HG02870 (cell line): ENCODE data around the gene WFIKKN2.

Experiments used
- ATAC-seq: cut with Tn5 transposase; IDR thresholded peaks from one replicate; pipeline ENCODE4 v1.9.1; 2021; ENCODE audit warnings: mild to moderate bottlenecking, moderate library complexity; ENCODE audit not compliant: unreplicated experiment

Gene WFIKKN2

GRCh38 chr17:50833510-50834428 lies 1.6 kb upstream of the WFIKKN2 start:
- ATAC-seq: no peak

- ATAC-seq: no peak
Observed at GRCh38 chr17:50834429-50835300, 721 bp upstream of the WFIKKN2 start.

GRCh38 chr17:50836826-50837225 lies 1.4 kb downstream of the WFIKKN2 start:
- no peak for ATAC-seq

- no peak for ATAC-seq
Observed at GRCh38 chr17:50837286-50837979, 2.0 kb downstream of the WFIKKN2 start.

- ATAC-seq: no peak
Observed at GRCh38 chr17:50837980-50838954, 2.9 kb downstream of the WFIKKN2 start.

GRCh38 chr17:50839591-50840310 lies 4.4 kb downstream of the WFIKKN2 start:
- no peak for ATAC-seq

GRCh38 chr17:50840311-50840851 lies 5.0 kb downstream of the WFIKKN2 start:
- no peak for ATAC-seq

- no peak for ATAC-seq
Observed at GRCh38 chr17:50841277-50841948, 6.0 kb downstream of the WFIKKN2 start.

GRCh38 chr17:50841949-50842354 lies 6.6 kb downstream of the WFIKKN2 start:
- no peak for ATAC-seq

GRCh38 chr17:50842506-50843149 lies 7.2 kb downstream of the WFIKKN2 start:
- ATAC-seq: no peak

- ATAC-seq: no peak
Observed at GRCh38 chr17:50843150-50843905, 7.9 kb downstream of the WFIKKN2 start.

GRCh38 chr17:50844117-50844700 lies 8.8 kb downstream of the WFIKKN2 start:
- no peak for ATAC-seq

- no peak for ATAC-seq
Observed at GRCh38 chr17:50845240-50846147, 10.1 kb downstream of the WFIKKN2 start.

GRCh38 chr17:50847566-50847965 lies 12.2 kb downstream of the WFIKKN2 start:
- ATAC-seq: no peak

- ATAC-seq: no peak
Observed at GRCh38 chr17:50848039-50848438, 12.7 kb downstream of the WFIKKN2 start.

GRCh38 chr17:50848711-50849110 lies 13.3 kb downstream of the WFIKKN2 start:
- ATAC-seq: no peak
